OCI-LY1 (cell line): ENCODE measurements around the gene SIRT7.

Experiments
- H2AFZ ChIP-seq: fragments of 200-600 bp; sonication (generic), shearing (Covaris generic); 2 replicates; pipeline ENCODE4 v1.6.0; 2014; ENCODE audit warnings: antibody characterized with exemption, mild to moderate bottlenecking, low read length
- H3F3A ChIP-seq: fragments of 200-600 bp; sonication (generic), shearing (Covaris generic); 2 replicates; pipeline ENCODE4 v1.6.0; 2014; ENCODE audit warnings: mild to moderate bottlenecking, antibody characterized with exemption, low read length, moderate library complexity; ENCODE audit not compliant: insufficient read depth
- H3K27ac ChIP-seq: fragments of 200-600 bp; sonication (generic); 2 replicates; pipeline ENCODE4 v1.5.1; 2014; ENCODE audit warnings: low read length, mixed run types, mild to moderate bottlenecking, low read depth; ENCODE audit not compliant: poor library complexity, severe bottlenecking
- H3K27me3 ChIP-seq: fragments of 200-600 bp; sonication (generic); 2 replicates; pipeline ENCODE4 v1.6.0; 2014; ENCODE audit warnings: antibody characterized with exemption, mild to moderate bottlenecking, low read length, moderate library complexity; ENCODE audit not compliant: insufficient read depth
- H3K36me3 ChIP-seq: fragments of 200-600 bp; sonication (generic); 2 replicates; pipeline ENCODE4 v1.6.1; 2014; ENCODE audit warnings: mild to moderate bottlenecking, antibody characterized with exemption, low read length, moderate library complexity, mixed read lengths; ENCODE audit not compliant: insufficient read depth
- H3K4me1 ChIP-seq: fragments of 200-600 bp; sonication (generic); 2 replicates; pipeline ENCODE4 v1.5.1; 2014; ENCODE audit warnings: mild to moderate bottlenecking, low read length, moderate library complexity; ENCODE audit not compliant: insufficient read depth, severe bottlenecking
- H3K4me2 ChIP-seq: fragments of 200-600 bp; sonication (generic), shearing (Covaris generic); 2 replicates; pipeline ENCODE4 v1.6.1; 2014; ENCODE audit warnings: low read length
- H3K4me3 ChIP-seq: fragments of 200-600 bp; sonication (generic); 2 replicates; pipeline ENCODE4 v1.5.1; 2014; ENCODE audit warnings: low read length, low read depth, mild to moderate bottlenecking, mixed read lengths; ENCODE audit not compliant: poor library complexity, severe bottlenecking
- H3K79me2 ChIP-seq: fragments of 200-600 bp; shearing (Covaris generic); 2 replicates; pipeline ENCODE4 v1.6.1; 2016; ENCODE audit warnings: mixed run types, low read length, mixed read lengths; ENCODE audit not compliant: insufficient read depth
- H3K9ac ChIP-seq: fragments of 200-600 bp; sonication (generic), shearing (Covaris generic); 2 replicates; pipeline ENCODE4 v1.6.1; 2014; ENCODE audit warnings: mild to moderate bottlenecking, low read length, mixed read lengths
- H3K9me2 ChIP-seq: fragments of 200-600 bp; sonication (generic), shearing (Covaris generic); 2 replicates; pipeline ENCODE4 v1.6.1; 2014; ENCODE audit warnings: low read depth, mild to moderate bottlenecking, low read length, mixed read lengths
- H3K9me3 ChIP-seq: fragments of 200-600 bp; shearing (Covaris generic); 2 replicates; pipeline ENCODE4 v1.6.1; 2014; ENCODE audit warnings: low read length, mixed read lengths
- H4K20me1 ChIP-seq: fragments of 200-600 bp; sonication (generic), shearing (Covaris generic); 2 replicates; pipeline ENCODE4 v1.6.0; 2016; ENCODE audit warnings: mild to moderate bottlenecking, low read length; ENCODE audit not compliant: insufficient read depth
- EZH2 ChIP-seq: fragments of 200-600 bp; sonication (generic), shearing (Covaris generic); IDR thresholded peaks from 2 replicates; pipeline ENCODE4 v1.8.0; 2017; ENCODE audit warnings: borderline replicate concordance, mixed run types, mild to moderate bottlenecking, antibody characterized with exemption, low read length, moderate library complexity, mixed read lengths
- TF ChIP-seq, protein P1 (sequence below): fragments of 200-600 bp; sonication (generic), shearing (Covaris generic); IDR thresholded peaks from 2 replicates; pipeline ENCODE4 v1.5.1; 2017; ENCODE audit warnings: mild to moderate bottlenecking, antibody characterized with exemption, low read length, moderate library complexity, mixed read lengths

Gene SIRT7

DNA sequence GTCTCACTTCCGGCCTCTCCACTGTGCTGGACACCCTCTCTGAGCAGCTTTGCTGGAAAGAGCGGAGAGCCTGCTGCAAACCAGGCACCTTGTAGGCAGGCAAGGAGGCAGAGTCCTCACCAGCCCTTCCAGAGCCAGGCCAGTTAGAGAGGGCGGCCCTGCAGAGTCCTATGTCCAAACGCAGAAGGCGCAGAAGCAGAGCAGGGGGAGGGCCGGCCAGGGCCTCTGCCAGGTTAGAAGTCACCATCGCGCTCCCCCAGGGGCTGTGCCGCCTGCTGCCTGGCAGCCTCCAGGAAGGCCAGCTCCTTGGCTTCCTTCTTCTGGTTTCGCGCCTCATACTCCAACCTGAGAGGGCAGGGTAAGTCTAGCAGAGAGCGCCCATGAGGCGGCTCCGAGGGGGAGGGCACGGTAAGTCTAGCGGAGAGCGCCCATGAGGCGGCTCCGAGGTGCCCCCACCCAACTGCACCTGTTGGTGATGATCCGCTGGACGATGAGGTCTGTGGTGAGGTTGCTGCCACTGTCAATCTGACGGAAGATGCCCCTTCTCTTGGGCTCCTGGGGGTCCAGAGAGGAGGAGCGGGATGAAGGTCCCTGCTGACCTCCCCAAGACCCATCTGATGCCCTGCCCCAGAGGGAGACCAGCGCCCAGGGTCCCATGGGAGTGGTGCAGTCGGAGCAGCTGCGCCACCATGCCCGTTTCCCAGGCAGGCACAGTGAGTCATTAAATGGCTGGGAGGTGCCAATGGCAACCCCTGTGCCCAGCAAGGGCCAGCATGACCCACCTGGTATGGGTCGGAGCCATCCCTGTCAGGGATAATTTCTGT is 13.2 kb downstream of the SIRT7 start:
- Histone ChIP-seq H3K4me3 (no peak overlapping the region), H3F3A (no peaks in the 10 kb centered on the region)

DNA sequence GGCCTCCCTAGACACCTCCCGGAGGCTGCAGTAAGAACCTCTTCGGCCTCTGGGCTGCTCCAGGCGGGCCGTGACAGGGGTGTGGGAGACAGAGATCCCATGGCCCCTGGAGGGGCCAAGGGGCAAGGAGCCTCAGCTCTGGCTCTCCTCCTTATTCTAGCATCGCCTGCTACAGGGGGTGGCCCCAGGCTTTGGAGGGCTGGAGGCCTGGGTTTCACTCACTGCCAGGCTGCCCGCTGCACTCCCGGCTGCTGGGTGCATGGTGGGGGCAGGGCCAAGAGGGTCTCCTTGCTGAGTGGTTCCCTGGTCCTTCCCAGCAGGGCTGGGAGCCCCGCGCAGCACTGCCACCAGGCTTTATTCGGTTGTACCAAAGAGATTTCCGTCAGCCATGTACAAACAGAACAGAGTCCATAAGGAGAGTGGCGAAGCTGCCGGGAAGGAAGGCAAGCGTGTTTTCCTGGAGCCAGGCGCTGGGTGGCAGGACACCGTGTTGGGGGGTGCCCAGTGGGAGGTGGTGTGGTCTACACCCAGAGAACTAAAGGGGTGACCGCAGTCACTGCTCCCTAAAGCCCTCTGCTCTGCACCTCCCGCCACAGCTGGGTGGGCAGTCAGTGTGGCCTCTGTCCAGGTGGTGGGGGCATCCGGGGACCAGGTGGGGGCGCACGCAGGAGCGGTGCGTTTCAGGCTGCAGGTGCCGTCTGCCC is 13.9 kb downstream of the SIRT7 start:
- Histone ChIP-seq H3K4me1 (peaks cover 9% of the 10 kb centered on the region), H3F3A (no peaks in the 10 kb centered on the region), H3K9me2 (no peaks in the 10 kb centered on the region), H4K20me1 (no peaks in the 10 kb centered on the region), H3K4me3 (no peak overlapping the region), H3K4me2 (no peak overlapping the region), H3K9ac (no peak overlapping the region), H3K27me3 (peaks cover 4% of the 10 kb centered on the region; the same call in 1 of the 2 replicates), H2AFZ (no peak overlapping the region), H3K79me2 (no peaks in the 10 kb centered on the region), H3K27ac (no peak overlapping the region), H3K9me3 (no peaks in the 10 kb centered on the region), H3K36me3 (peaks cover 69% of the 10 kb centered on the region)
- TF ChIP-seq, protein P1, sequence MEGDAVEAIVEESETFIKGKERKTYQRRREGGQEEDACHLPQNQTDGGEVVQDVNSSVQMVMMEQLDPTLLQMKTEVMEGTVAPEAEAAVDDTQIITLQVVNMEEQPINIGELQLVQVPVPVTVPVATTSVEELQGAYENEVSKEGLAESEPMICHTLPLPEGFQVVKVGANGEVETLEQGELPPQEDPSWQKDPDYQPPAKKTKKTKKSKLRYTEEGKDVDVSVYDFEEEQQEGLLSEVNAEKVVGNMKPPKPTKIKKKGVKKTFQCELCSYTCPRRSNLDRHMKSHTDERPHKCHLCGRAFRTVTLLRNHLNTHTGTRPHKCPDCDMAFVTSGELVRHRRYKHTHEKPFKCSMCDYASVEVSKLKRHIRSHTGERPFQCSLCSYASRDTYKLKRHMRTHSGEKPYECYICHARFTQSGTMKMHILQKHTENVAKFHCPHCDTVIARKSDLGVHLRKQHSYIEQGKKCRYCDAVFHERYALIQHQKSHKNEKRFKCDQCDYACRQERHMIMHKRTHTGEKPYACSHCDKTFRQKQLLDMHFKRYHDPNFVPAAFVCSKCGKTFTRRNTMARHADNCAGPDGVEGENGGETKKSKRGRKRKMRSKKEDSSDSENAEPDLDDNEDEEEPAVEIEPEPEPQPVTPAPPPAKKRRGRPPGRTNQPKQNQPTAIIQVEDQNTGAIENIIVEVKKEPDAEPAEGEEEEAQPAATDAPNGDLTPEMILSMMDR, result no peak

More for the DNA sequence above, 13.2 kb downstream of the SIRT7 start:
- H3K4me1 ChIP-seq, result peaks cover 13% of the 10 kb centered on the region
- TF ChIP-seq, protein P1, result no peak
- no peak for TF ChIP-seq EZH2
- H3K27me3 ChIP-seq, result peaks cover 4% of the 10 kb centered on the region; the same call in 1 of the 2 replicates
- no peak overlapping the region for H3K27ac ChIP-seq
- H3K9me3 ChIP-seq, result no peaks in the 10 kb centered on the region
- H3K79me2 ChIP-seq, result no peaks in the 10 kb centered on the region
- peaks cover 65% of the 10 kb centered on the region for H3K36me3 ChIP-seq
- H2AFZ ChIP-seq, result no peak overlapping the region
- no peaks in the 10 kb centered on the region for H3K9me2 ChIP-seq
- H3K9ac ChIP-seq, result no peak overlapping the region
- H3K4me2 ChIP-seq, result no peak overlapping the region
- H4K20me1 ChIP-seq, result no peaks in the 10 kb centered on the region

DNA sequence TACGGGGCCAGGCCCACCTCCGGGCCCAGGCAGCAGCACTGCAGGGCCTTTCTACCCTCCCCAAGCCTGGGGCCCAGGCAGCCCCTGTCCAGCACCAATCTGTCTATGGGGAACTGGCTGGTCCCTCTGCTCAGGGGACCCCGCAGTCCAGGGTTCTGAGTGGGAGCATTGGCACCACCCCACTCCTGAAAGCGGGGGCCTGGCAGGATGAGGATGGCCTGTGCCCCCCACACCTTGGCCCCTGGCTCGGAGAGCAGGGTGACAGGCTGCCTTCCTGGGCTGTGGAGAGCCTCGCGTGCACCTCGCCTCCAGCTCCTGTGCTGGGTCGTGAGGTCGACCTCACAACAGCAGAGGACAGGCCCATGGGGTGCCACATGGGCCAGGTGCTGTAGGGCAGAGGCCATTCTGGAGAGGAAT is 14.6 kb downstream of the SIRT7 start:
- H3K79me2 ChIP-seq, result no peaks in the 10 kb centered on the region
- H3K4me3 ChIP-seq, result no peak overlapping the region
- H3K9ac ChIP-seq, result no peak overlapping the region
- no peaks in the 10 kb centered on the region for H4K20me1 ChIP-seq
- TF ChIP-seq EZH2, result no peak
- TF ChIP-seq, protein P1, result no peak
- peaks cover 4% of the 10 kb centered on the region; the same call in 1 of the 2 replicates for H3K27me3 ChIP-seq
- H3K27ac ChIP-seq, result no peak overlapping the region
- peaks cover 9% of the 10 kb centered on the region for H3K4me1 ChIP-seq
- H3K36me3 ChIP-seq, result peaks cover 74% of the 10 kb centered on the region
- H3K4me2 ChIP-seq, result no peak overlapping the region
- H3K9me3 ChIP-seq, result no peaks in the 10 kb centered on the region
- no peaks in the 10 kb centered on the region for H3K9me2 ChIP-seq
- H2AFZ ChIP-seq, result no peak overlapping the region
- H3F3A ChIP-seq, result no peaks in the 10 kb centered on the region
